Measurements from ENCODE around the gene SART3.

Gene SART3, protein sequence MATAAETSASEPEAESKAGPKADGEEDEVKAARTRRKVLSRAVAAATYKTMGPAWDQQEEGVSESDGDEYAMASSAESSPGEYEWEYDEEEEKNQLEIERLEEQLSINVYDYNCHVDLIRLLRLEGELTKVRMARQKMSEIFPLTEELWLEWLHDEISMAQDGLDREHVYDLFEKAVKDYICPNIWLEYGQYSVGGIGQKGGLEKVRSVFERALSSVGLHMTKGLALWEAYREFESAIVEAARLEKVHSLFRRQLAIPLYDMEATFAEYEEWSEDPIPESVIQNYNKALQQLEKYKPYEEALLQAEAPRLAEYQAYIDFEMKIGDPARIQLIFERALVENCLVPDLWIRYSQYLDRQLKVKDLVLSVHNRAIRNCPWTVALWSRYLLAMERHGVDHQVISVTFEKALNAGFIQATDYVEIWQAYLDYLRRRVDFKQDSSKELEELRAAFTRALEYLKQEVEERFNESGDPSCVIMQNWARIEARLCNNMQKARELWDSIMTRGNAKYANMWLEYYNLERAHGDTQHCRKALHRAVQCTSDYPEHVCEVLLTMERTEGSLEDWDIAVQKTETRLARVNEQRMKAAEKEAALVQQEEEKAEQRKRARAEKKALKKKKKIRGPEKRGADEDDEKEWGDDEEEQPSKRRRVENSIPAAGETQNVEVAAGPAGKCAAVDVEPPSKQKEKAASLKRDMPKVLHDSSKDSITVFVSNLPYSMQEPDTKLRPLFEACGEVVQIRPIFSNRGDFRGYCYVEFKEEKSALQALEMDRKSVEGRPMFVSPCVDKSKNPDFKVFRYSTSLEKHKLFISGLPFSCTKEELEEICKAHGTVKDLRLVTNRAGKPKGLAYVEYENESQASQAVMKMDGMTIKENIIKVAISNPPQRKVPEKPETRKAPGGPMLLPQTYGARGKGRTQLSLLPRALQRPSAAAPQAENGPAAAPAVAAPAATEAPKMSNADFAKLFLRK

DNA sequence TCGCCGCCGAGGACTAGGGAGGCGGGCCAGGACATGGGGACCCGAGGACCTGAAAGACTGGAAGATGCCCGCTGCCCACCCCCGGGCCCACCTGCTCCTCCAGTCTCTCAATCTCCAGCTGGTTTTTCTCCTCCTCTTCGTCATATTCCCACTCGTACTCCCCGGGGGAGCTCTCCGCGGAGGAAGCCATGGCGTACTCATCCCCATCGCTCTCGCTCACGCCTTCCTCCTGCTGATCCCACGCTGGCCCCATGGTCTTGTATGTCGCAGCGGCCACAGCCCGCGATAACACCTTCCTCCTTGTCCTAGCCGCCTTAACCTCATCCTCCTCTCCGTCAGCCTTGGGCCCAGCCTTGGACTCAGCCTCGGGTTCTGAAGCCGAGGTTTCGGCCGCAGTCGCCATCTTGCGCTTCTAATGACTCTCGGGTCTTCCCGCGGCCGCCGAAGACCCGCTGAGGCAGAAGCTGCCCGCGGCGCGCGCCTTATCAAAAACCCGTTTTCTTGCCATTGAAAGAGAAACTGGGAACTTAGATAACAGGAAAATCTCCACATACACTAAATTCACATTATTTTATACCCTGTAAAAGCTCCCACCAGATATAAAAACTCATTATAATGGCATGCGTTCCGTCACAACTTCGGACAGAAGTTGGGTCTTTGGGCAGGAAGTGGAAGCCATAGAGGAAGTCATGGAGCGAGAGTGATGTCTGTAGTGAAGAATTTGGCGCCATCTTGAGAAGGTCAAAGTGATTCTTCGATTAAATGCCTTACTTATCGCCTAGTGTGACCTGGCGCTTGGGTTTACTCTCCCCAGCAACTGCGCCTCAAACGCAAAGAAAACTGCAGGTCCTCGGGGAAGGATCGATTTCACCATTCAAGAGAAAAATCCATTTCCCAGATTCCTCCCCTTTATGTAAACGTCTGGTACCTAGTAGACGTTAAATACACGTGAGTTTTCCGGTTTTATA, at the start of gene SART3:
SART3 (minus strand) TSS at position 422 of the 968 bp plus-strand sequence; CDS start at position 403, 19 bp downstream.
- in situ Hi-C loops (cut with MboI; ENCODE audit: low sequenced_read_pairs): no loop called here

DNA sequence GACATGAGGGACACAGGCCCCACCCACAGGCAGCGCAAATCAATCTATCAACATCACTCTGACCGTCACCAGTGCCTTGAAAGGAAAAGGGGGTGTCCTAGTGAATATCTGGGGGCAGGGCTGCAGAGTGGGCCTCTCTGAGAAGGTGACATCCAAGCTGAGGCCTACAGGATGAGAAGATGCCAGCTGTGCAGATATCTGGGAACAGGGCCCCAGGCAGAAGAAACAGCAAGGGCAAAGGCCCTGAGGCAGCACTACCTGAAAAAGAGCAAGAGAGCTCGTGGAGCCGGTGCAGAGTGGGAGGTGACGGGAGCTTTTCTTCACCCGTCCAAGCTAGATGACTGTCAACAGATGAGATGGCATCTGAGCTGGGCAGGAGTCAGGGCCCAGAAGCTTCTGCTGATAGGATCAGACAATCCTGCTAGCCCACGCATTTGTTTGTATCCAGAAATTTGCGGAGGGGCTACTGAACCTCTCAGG, 49.4 kb upstream of the SART3 start:
- in situ Hi-C loops (cut with MboI; ENCODE audit: low sequenced_read_pairs): no loop called here

DNA sequence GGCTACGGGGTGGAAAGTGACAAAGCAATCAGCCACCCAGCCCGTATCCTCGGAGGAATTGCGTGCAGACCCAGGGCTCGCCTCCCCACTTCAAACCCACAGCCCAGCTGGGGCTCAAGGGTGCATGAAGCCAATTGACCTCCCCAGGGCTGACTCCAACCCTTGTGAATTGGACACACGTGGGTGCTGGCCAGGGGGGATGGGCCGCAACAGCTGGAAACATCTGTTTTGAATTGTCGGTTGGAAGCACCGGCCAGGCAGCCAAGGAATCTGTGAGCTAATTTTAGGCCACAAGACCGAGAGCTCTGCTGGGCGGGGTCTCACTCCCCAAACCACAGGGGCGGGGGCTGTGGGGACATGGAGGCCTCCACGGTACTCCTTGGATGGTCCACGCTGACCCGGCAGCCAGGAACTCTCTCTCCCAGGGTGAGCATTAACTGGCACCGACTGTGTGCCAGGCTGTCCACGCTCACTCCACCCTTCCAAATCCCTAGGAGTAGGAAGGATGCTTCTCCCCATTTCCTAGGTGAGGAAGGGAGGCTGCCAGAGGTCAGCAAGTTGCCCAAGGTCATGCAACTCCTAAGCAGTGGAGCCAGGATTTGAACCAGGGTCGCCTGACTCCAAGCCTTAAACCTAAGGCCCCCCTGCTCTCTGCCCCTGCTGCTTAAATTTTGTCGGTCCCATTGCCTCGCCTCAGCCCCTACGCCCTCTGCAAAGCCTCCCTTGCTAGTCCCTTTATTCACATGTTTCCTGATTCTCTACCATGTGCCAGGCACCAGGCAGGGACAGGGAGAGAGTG, 48.8 kb upstream of the SART3 start:
- in situ Hi-C loops (cut with MboI; ENCODE audit: low sequenced_read_pairs): no loop called here

DNA sequence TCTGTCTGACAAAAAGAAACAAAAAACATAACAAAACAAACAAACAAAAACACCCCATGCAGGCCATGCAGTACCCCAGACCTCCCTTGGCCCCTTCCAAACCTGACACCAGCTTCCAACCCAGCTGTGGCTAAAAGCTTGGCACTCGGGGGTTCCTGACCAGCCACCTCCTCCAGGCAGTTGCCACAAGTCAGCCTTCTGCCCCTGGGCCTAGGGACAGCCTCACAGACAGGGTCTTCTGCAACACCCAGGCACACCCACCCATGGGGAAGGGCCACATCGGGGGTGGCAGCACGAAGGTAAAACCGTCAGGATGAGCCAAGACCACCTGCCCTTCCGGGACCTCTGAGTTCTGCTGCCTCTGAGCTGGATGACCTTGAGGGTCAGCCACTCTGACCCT, 47.6 kb upstream of the SART3 start:
- in situ Hi-C loops (cut with MboI; ENCODE audit: low sequenced_read_pairs): no loop called here

DNA sequence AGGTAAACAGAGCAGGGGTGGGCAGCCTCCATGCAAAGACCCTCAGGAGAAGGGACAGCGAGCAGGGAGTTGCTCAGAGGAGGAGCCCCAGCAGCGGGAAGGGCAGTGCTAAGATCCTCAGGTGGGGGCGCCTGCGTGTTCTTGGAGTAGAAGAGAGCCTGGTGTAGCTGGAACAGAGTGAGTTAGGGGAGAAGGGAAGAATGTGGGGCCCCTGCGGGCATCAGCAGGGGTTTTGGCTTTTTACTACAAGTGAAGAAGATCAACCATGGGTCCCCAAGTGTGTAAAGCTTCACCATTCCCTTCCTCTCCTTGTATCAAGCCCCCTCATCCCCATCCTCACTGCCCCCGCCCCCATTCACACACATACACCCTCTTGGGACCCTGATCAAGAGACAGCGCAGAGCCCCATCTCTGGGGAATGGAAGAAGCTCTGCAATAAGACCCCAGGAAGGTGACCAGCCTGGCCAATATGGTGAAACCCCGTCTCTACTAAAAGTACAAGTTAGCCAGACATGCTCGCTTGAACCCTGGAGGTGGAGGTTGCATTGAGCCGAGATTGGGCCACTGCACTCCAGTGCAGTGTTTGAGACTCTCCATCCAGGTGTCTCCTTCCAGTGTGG, 47.1 kb upstream of the SART3 start:
- in situ Hi-C loops (cut with MboI; ENCODE audit: low sequenced_read_pairs): no loop called here

DNA sequence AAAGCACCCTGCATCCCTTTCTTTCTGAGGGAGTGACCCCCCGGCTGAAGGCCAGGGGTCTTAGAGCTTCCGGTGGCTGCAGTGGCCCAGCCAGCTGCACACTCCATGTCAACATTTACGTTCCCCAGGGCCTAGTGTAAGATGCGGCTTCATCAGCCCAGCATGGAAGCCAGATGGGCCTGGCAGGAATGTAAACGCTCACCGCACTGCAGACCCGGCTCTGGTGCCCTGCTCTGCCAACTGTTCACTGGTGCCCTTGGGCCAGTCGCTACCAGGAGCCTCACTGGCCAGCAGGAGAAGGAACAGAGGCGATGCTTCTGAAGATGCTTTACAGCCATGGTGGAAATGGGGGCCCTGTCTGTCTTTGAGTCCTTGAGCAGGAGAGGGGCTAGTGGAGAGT, 45.5 kb upstream of the SART3 start:
- in situ Hi-C loops (cut with MboI; ENCODE audit: low sequenced_read_pairs): no loop called here

DNA sequence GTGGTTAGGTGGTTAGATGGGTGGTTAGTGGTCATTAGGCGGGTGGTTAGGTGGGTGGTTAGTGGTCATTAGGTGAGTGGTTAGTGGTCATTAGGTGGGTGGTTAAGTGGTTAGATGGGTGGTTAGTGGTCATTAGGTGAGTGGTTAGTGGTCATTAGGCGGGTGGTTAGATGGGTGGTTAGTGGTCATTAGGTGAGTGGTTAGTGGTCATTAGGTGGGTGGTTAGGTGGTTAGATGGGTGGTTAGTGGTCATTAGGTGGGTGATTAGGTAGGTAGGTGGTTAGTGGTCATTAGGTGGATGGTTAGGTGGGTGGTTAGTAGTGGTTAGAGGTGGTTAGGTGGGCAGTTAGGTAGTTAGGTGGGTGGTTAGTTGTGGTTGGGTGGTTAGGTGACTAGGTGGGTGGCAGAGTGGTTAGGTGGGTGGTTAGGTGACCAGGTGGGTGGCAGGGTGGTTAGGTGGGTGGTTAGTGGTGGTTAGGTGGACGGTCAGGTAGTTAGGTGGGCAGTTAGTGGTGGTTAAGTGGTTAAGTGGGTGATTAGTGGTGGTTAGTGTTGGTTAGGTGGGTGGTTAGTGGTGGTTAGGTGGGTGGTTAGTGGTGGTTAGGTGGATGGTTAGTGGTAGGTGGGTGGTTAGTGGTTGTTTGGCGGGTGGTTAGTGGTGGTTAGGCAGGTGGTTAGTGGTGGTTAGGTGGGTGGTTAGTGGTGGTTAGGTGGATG, 44.9 kb upstream of the SART3 start:
- in situ Hi-C loops (cut with MboI; ENCODE audit: low sequenced_read_pairs): no loop called here

DNA sequence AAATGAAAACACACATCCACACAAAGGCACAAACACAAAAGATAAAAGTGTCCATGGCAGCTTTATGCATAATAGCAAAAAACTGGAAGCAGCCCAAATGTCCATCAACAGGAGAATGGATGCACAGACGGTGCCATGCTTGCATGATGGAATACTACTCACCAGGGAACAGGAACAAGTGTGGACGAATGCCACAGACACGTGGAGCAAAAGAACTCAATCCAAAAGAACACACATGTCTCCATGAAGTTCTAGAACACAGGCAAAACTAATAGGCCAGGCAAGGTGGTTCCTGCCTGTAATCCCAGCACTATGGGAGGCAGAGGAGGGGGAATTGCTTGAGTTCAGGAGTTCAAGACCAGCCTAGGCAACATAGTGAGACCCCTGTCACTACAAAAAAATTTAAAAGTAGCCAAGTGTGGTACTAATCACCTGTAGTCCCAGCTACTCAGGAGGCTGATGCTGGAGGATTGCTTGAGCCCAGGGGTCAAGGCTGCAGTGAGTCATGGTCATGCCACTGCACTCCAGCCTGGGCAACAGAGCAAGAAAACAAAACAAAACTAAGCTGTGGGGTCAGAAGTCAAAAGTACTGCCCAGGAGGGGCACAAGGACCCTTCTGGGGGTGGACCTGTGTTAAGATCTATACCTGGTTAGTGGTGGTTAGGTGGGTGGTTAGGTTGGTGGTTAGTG, 44.2 kb upstream of the SART3 start:
- in situ Hi-C loops (cut with MboI; ENCODE audit: low sequenced_read_pairs): no loop called here

DNA sequence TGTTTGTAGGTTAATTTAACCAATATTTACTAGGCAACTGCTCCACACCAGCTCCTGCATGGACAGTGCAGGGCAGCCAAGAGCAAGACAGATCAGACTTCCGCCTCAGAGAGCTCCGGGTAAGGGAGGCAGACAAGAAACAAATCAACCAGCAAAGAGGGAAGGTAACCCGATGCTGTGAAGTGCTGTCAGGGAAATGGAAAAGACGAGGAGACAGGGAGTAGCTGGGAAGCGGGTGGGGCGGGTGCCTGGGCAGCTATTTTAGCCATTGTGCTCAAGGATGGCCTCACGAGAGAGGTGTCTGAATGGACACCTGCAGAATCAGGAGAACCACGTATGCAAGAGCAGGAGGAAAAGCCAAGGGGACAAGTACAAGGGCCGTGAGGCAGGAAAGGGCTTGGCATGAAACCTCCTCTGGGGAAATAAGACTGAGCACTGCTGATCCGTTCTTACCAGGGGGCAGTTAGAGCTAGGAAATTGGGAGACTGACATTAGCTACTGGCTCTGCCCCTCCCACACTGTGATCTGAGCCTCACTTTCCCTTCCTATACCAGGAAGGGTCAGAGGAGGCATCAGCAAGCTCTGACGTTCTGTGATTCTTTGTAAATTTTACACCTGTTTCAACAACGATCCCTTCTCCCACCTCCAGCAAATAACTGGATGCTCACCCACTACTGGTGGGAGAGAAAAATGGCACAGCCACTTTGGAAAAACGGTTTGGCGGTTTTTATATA, 43.4 kb upstream of the SART3 start:
- in situ Hi-C loops (cut with MboI; ENCODE audit: low sequenced_read_pairs): no loop called here

DNA sequence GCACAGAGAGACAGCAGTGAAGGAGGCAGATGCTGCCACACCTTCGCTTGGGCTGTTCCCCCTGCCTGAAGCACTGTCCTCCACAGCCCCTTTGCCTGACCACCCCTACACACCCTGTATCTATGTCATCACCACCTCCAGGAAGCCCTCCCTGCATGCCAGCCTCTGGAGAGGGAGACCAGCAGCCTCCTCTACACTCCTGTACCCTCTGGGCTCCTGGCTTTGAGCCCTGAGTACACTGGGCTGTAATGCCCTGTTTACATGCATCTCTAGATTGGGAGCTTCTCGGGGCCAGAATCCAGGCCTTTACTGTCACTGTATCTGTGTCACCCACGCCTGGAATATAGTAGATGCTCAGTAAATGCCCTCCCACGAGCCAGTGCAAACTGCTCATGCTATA, 42.8 kb upstream of the SART3 start:
- in situ Hi-C loops (cut with MboI; ENCODE audit: low sequenced_read_pairs): no loop called here

DNA sequence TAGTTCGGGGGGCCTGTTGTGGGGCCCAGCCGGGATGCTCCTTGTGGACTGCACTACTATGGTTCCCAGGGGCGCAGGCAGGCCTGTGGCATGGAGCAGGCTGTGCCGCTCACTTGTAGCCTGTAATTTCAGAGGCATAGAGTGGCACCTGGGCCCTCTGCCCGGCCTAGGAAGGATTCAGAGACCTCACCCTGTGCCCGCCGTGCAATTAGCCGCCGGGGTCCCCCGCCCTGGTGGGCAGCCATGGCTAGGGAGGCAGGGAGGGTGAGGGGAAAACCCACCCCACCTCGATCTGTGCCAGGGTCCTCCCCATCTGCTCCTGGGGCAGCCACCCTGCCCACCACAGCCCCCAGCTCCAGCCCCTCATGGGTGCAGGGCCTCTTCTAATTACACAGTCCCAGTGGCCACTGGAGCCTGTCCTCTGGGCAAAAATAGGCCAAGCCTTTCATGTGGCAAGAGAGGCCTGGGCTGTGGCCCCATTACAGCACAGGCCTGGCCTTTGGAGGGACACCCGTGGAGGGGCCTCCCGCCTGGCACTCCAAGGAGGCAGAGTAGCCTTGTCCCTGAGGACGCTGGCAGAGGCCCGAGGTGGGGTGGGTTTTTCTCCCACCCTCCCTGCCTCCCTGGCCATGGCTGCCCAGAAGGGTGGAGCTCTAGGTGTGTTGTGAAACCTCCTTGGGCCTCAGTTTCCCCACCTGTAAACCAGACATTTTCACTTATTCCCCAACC, 42.2 kb upstream of the SART3 start:
- in situ Hi-C loops (cut with MboI; ENCODE audit: low sequenced_read_pairs): no loop called here

DNA sequence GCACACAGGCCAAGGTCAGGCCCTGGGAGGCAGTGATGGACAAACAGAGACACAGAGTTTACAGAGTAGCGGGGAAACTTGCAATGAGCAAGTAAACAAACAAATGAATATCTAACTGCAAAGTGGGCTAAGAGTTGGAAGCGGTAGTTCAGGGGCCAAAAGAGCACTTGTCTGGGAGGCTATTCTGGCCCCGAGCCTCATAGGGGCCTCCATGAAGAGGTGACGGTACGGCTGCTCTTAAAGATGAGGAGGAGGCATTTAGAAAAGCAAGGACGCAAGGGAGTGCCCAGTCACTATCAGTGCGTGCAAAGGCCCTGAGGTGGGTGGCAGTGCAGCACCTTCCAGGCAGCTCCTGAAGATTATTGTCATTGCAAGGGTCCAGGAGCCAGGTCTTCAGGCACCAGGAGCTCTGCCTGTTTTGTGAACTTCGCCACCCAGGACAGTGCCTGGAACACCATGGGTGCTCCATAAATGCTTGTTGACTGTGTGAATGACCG, 41.3 kb upstream of the SART3 start:
- in situ Hi-C loops (cut with MboI; ENCODE audit: low sequenced_read_pairs): no loop called here

DNA sequence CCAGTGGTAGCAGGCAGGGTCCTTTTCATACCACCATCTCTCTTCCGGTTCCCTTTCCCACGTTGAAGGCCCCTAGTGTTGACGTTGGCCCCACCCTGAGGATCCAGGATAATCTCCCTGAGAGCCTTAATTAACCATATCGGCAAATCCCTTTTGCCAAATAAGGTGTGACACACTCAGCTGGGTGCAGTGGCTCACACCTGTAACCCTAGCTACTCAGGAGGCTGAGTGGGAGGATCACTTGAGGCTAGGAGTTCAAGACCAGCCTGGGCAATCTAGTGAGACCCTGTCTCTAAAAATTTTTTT, 39.7 kb upstream of the SART3 start:
- in situ Hi-C loops (cut with MboI; ENCODE audit: low sequenced_read_pairs): no loop called here

DNA sequence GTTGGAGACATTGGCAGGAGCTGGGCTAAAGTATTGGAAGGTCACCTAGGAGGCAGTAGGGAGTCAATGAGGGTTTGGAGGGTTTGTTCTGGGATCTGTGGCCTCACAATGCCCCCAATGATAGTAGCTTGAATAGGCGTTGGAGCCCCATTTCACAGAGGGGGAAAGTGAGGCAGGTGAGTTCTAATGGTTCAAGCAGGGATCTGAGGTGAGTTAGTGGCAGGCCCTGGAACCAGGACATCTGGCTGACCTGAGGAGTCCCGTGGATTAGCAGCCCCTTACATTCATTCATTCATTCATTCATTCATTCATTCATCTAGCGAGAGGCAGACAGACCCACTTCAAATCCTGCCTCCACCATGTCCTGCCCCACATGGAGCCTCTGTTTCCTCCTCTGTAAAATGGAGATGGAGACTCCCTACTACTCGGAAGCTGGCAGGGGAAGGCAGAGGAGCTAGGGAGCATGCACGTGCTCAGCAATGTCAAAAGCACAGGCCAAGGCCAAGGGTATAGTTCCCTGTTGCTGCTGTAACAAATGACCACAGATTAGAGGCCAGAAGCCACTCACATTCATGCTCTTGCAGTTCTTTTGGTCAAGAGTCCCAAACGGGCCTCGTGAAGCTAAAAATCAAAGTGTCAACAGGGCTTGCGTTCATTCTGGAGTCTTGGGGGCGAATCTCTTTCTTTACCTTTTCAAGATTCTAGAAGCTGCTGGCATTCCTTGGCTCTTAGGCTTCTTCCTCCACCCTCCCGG, 39.2 kb upstream of the SART3 start:
- in situ Hi-C loops (cut with MboI; ENCODE audit: low sequenced_read_pairs): no loop called here

DNA sequence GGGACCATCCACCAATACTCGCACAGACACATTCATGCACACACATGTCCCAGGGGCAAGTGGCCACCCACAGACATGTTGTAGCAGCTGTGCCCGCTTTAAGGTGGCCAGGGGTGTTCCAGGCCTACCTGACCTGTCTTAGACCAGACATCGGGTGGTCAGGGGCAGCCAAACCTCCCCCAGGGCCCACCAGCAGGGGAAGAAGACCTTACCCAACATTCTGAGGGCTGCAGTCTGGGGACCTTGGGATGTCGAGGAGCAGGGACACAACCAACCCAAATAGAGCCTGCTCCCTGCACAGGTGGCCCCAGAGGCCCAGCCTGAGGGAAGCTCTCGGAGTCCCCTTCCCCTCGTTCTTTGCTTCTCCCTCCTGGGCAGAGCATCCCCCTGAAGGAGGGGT, 38.6 kb upstream of the SART3 start:
- in situ Hi-C loops (cut with MboI; ENCODE audit: low sequenced_read_pairs): no loop called here

All from hTERT RPE-1 (cell line).